SU-DHL-6 (cell line): ENCODE results near the gene GTF2IRD1.
"Not testable (repeated sequence)": the region's sequence is repeated elsewhere in the genome, so short reads cannot be mapped to it uniquely, and the experiment has no call there.

Experiments
- H2AFZ ChIP-seq: fragments of 200-600 bp; sonication (generic); 2 replicates; pipeline ENCODE4 v1.6.1; 2014; ENCODE audit warnings: low read depth, mild to moderate bottlenecking, moderate library complexity, mixed read lengths, antibody characterized with exemption, low read length; ENCODE audit not compliant: severe bottlenecking
- H3F3A ChIP-seq: fragments of 200-600 bp; shearing (Covaris generic); 2 replicates; pipeline ENCODE4 v1.6.0; 2016; ENCODE audit warnings: antibody characterized with exemption, mild to moderate bottlenecking; ENCODE audit not compliant: insufficient read depth
- H3K27ac ChIP-seq: fragments of 200-600 bp; sonication (generic); 2 replicates; pipeline ENCODE4 v1.5.1; 2016; ENCODE audit warnings: low read depth, mild to moderate bottlenecking, low read length, moderate library complexity, mixed read lengths
- H3K27me3 ChIP-seq: fragments of 200-600 bp; sonication (generic), shearing (Covaris generic); 2 replicates; pipeline ENCODE4 v1.6.0; 2014; ENCODE audit warnings: mild to moderate bottlenecking, low read length
- H3K36me3 ChIP-seq: fragments of 200-600 bp; sonication (generic); 2 replicates; pipeline ENCODE4 v1.6.1; 2014; ENCODE audit warnings: mild to moderate bottlenecking, low read length, mixed read lengths
- H3K4me2 ChIP-seq: fragments of 300-600, 200-600 bp; shearing (Covaris generic), sonication (generic); 2 replicates; pipeline ENCODE4 v1.6.0; 2014; ENCODE audit warnings: low read length, low read depth, mild to moderate bottlenecking; ENCODE audit not compliant: poor library complexity, severe bottlenecking
- H3K4me3 ChIP-seq: fragments of 200-600 bp; sonication (generic); 2 replicates; pipeline ENCODE4 v1.5.1; 2014; ENCODE audit warnings: antibody characterized with exemption, low read length, mild to moderate bottlenecking, mixed read lengths; ENCODE audit not compliant: insufficient read depth, poor library complexity, severe bottlenecking
- H3K79me2 ChIP-seq: fragments of 200-600 bp; sonication (generic); 2 replicates; pipeline ENCODE4 v1.6.1; 2014; ENCODE audit warnings: mild to moderate bottlenecking, low read length, moderate library complexity; ENCODE audit not compliant: insufficient read depth
- H3K9ac ChIP-seq: fragments of 200-600 bp; sonication (generic); 2 replicates; pipeline ENCODE4 v1.7.0; 2014; ENCODE audit warnings: mild to moderate bottlenecking, low read length
- H3K9me2 ChIP-seq: fragments of 200-600 bp; sonication (generic); replicated peaks from 2 replicates; pipeline ENCODE4 v1.6.1; 2014; ENCODE audit warnings: low read length; ENCODE audit not compliant: insufficient read depth
- H3K9me3 ChIP-seq: fragments of 200-600 bp; sonication (generic); 2 replicates; pipeline ENCODE4 v1.6.1; 2014; ENCODE audit warnings: low read length, mixed read lengths; ENCODE audit not compliant: insufficient read depth
- H4K20me1 ChIP-seq: fragments of 200-600 bp; sonication (generic); 2 replicates; pipeline ENCODE4 v1.6.1; 2014; ENCODE audit warnings: low read depth, mild to moderate bottlenecking, antibody characterized with exemption, low read length, moderate library complexity, mixed read lengths
- CTCF ChIP-seq: fragments of 200-600 bp; sonication (generic); IDR thresholded peaks from one replicate; pipeline ENCODE4 v1.5.1; 2017; ENCODE audit warnings: antibody characterized with exemption, mild to moderate bottlenecking, low read length, moderate library complexity; ENCODE audit not compliant: insufficient read depth, poor library complexity, severe bottlenecking
- EZH2phosphoT487 ChIP-seq: fragments of 200-600 bp; sonication (generic), shearing (Covaris generic); conservative IDR thresholded peaks from 2 replicates; pipeline ENCODE4 v1.6.1; 2018; ENCODE audit warnings: mild to moderate bottlenecking, antibody characterized with exemption, low read length, moderate library complexity, mixed read lengths

Gene GTF2IRD1

DNA sequence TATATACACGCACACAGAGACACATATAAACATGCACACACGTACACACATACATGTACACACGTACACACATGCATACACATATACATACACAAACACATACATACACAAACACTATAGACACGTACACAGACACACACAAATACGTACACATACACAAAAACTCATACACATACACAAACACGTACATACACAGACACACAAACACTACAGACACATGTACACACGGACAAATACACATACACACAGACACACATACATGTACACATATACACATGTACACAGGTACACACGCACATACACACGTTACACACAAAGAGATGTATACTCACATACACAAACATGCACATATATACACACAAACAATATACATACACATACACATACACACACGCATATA, 35.2 kb upstream of the GTF2IRD1 start:
- Histone ChIP-seq H3F3A (no peaks in the 10 kb centered on the region), H3K27me3 (no peaks in the 10 kb centered on the region), H3K36me3 (no peaks in the 10 kb centered on the region), H3K4me3 (no peak overlapping the region), H3K79me2 (no peaks in the 10 kb centered on the region), H3K9me3 (no peaks in the 10 kb centered on the region), H2AFZ (no peak overlapping the region), H3K9me2 (no peaks in the 10 kb centered on the region), H3K9ac (no peak overlapping the region), H4K20me1 (no peaks in the 10 kb centered on the region), H3K27ac (no peak overlapping the region), H3K4me2 (no peak overlapping the region)
- no peak for TF ChIP-seq EZH2phosphoT487
- TF ChIP-seq CTCF: no peak

GRCh38 chr7:74419232-74419631, 34.5 kb upstream of the GTF2IRD1 start:
- not testable (repeated sequence) for H3K4me2 ChIP-seq, H3K9me2 ChIP-seq, H3K27ac ChIP-seq, H3F3A ChIP-seq, H3K9ac ChIP-seq, H3K9me3 ChIP-seq, H3K79me2 ChIP-seq, H2AFZ ChIP-seq, H3K27me3 ChIP-seq, H3K36me3 ChIP-seq, H4K20me1 ChIP-seq, H3K4me3 ChIP-seq

DNA sequence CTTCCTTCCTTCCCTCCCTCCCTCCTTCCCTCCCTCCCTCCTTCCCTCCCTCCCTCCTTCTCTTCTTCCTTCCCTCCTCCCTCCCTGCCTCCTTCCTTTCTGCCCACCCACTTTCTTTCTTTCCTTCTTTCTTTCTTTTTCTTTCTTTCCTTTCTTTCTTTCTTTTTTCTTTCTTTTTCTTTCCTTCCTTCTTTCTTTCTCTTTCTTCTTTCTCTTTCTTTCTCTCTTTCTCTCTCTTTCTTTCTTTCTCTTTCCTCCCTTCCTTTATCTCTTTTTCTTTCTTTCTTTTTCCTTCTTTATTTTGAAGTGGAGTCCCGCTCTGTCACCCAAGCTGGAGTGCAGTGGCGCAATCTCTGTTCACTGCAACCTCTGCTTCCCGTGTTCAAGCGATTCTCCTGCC, 33.7 kb upstream of the GTF2IRD1 start:
- H4K20me1 ChIP-seq: no peaks in the 10 kb centered on the region
- no peaks in the 10 kb centered on the region for H3F3A ChIP-seq
- H3K9me2 ChIP-seq: no peaks in the 10 kb centered on the region
- TF ChIP-seq CTCF: no peak
- TF ChIP-seq EZH2phosphoT487: no peak
- H3K4me3 ChIP-seq: no peak overlapping the region
- no peaks in the 10 kb centered on the region for H3K79me2 ChIP-seq
- H3K27me3 ChIP-seq: no peaks in the 10 kb centered on the region
- H3K36me3 ChIP-seq: no peaks in the 10 kb centered on the region
- no peak overlapping the region for H3K4me2 ChIP-seq
- H3K27ac ChIP-seq: no peak overlapping the region
- H2AFZ ChIP-seq: no peak overlapping the region
- H3K9me3 ChIP-seq: no peaks in the 10 kb centered on the region
- H3K9ac ChIP-seq: no peak overlapping the region

GRCh38 chr7:74424291-74424880, 29.3 kb upstream of the GTF2IRD1 start:
- no peaks in the 10 kb centered on the region for H3K9me2 ChIP-seq
- H3K9ac ChIP-seq: no peak overlapping the region
- H3F3A ChIP-seq: no peaks in the 10 kb centered on the region
- no peaks in the 10 kb centered on the region for H3K27me3 ChIP-seq
- no peak overlapping the region for H3K4me3 ChIP-seq
- H2AFZ ChIP-seq: no peak overlapping the region
- no peaks in the 10 kb centered on the region for H3K36me3 ChIP-seq
- TF ChIP-seq EZH2phosphoT487 (no peak), CTCF (no peak)
- H3K79me2 ChIP-seq: no peaks in the 10 kb centered on the region
- no peaks in the 10 kb centered on the region for H3K9me3 ChIP-seq
- H3K4me2 ChIP-seq: no peak overlapping the region
- no peaks in the 10 kb centered on the region for H4K20me1 ChIP-seq
- H3K27ac ChIP-seq: no peak overlapping the region
